Retinal pigment epithelial cell (primary cell): ENCODE measurements around the gene HOXB9.

ENCODE experiments used
- DNase-seq: peaks from one replicate; pipeline ENCODE4 v3.0.0-alpha.2; 2010; ENCODE audit warnings: low read depth
- H3K4me3 ChIP-seq: 2 replicates; pipeline ENCODE4 v1.5.1; 2011; ENCODE audit warnings: mild to moderate bottlenecking, low read length, control low read depth, moderate library complexity
- CTCF ChIP-seq: conservative IDR thresholded peaks from 2 replicates; pipeline ENCODE4 v1.5.1; 2011; ENCODE audit warnings: low read depth, low read length, control low read depth, inconsistent platforms

The HOXB9 gene

GRCh38 chr17:48627623-48628521, 1.7 kb upstream of the HOXB9 start:
- no peak for TF ChIP-seq CTCF
- DNase-seq: no peak
- H3K4me3 ChIP-seq: no peak overlapping the region

GRCh38 chr17:48627118-48627597, 1.0 kb upstream of the HOXB9 start:
- no peak for DNase-seq
- no peak overlapping the region for H3K4me3 ChIP-seq
- no peak for TF ChIP-seq CTCF

GRCh38 chr17:48625495-48626244, 488 bp downstream of the HOXB9 start:
- no peak for TF ChIP-seq CTCF
- H3K4me3 ChIP-seq: no peak overlapping the region
- no peak for DNase-seq

- TF ChIP-seq CTCF: no peak
- H3K4me3 ChIP-seq: no peak overlapping the region
- DNase-seq: no peak
These were observed 1.3 kb downstream of the HOXB9 start for GRCh38 chr17:48624544-48625494.

GRCh38 chr17:48624118-48624517, 2.0 kb downstream of the HOXB9 start:
- H3K4me3 ChIP-seq: no peak overlapping the region
- no peak for TF ChIP-seq CTCF
- no peak for DNase-seq

GRCh38 chr17:48623583-48623982, 2.6 kb downstream of the HOXB9 start:
- H3K4me3 ChIP-seq: no peak overlapping the region
- no peak for DNase-seq
- no peak for TF ChIP-seq CTCF
